Activated T-helper 1 cell treated with Interleukin-2 at 50 U/mL for 16 hours (primary cell): ENCODE data around the gene EFCAB6.

Experiments used
- DNase-seq: peaks from one replicate; pipeline ENCODE4 v3.0.0-alpha.2; 2020; ENCODE audit warnings: low read depth

EFCAB6 gene

GRCh38 chr22:43530349-43531201 is 281.5 kb downstream of the EFCAB6 start:
- DNase-seq, result no peak

DNA sequence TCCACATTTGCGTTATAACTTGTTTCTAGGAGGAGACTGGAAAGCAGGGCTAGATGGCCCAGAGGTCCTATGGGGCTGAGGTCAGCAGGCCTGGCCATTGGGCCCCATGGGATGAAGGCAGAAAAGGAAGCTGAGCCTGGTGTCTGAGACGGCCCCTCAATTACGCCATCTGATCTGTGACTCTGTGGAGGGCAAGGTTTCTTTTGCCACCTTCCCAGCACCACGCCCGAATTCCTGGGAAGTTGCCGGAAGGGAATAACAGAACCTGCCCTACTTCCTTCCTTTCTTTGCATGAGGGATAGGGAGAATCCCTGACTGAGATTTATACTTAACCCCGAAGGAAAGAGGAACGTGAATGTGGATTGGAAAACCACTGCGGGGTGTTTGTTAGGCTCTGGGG is 282.2 kb downstream of the EFCAB6 start:
- DNase-seq, result no peak

- DNase-seq, result no peak
Observed at GRCh38 chr22:43529461-43529860, 282.6 kb downstream of the EFCAB6 start.

DNA sequence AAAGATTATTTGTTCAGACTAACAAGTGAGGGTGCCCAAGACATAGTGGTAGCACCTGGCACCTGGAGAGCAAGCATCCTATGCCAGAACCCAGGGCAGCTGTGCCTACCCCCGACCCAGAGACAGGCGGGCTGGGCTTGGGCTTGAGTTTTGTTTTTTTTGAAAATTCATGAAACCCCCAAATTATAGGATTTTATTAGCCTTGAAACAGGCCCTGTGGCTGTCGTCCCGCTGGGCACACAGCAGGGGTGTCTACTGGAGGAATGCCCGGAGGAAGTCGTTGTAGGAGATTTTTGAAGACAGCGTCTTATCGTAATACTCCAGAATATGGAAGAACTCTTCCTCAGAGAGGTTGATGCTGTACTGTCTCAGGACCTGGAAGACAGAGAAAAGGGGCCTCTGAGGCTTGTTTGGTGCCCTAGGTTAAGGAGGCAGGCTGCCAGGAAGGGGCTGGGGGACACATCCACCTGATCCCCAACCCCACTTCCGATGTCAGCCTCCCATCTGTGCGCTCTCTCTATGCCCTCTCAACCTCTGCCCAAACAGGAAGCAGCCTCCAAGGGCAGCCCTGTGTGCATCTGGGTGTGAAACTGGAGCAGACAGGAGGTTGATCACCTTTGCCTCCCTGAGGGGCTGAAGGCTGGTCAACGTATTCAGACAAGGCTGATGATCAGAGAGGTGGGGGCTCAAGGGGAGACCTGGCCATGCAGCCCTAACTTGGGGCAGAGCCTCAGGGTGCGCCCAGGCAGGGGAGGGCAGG is 283.3 kb downstream of the EFCAB6 start:
- no peak for DNase-seq

GRCh38 chr22:43526946-43527345 is 285.2 kb downstream of the EFCAB6 start:
- DNase-seq, result no peak

GRCh38 chr22:43526117-43526655 is 285.9 kb downstream of the EFCAB6 start:
- no peak for DNase-seq

DNA sequence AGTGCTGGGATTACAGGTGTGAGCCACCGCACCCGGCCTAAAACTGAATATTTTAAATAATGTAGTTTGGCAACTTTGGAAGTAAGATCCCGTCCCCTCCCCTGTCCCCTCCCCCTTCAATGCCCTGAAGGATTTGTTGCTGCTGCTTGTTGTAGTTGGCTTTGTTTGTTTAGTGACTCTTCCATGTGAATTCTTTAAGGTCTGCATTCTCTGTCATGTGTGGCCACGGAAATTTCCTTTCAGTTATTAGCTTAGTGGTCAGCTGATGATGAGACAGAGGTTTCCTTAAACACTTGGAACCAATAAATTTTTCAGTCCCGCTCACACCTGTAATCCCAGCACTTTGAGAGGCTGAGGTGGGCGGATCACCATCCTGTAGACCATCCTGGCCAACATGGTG is 290.4 kb downstream of the EFCAB6 start:
- no peak for DNase-seq

GRCh38 chr22:43520632-43521039 is 291.5 kb downstream of the EFCAB6 start:
- no peak for DNase-seq

- DNase-seq, result no peak
Observed at GRCh38 chr22:43516996-43517635, 295.0 kb downstream of the EFCAB6 start.

GRCh38 chr22:43516386-43516785 is 295.7 kb downstream of the EFCAB6 start:
- DNase-seq, result no peak

DNA sequence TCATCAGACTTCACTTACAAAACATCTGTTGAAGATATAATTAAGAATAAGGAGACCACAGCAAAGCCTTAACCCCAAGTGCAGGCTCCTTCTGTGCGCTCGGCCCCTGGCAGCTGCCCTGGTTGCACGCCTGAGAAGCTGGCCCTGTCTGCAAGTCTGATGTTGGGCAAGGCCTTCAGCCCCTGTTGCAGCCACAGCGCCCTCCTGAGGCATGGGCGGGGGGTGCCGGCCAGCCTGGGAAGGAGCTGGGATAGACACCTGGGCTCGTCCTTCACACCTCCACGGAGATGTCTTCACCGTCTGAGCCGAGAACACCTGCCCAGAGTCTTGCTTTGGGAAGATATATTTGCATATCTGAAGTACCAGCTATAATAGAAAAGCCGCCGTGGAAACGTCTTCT is 296.2 kb downstream of the EFCAB6 start:
- no peak for DNase-seq

- DNase-seq, result no peak
Observed at GRCh38 chr22:43515411-43515810, 296.7 kb downstream of the EFCAB6 start.

DNA sequence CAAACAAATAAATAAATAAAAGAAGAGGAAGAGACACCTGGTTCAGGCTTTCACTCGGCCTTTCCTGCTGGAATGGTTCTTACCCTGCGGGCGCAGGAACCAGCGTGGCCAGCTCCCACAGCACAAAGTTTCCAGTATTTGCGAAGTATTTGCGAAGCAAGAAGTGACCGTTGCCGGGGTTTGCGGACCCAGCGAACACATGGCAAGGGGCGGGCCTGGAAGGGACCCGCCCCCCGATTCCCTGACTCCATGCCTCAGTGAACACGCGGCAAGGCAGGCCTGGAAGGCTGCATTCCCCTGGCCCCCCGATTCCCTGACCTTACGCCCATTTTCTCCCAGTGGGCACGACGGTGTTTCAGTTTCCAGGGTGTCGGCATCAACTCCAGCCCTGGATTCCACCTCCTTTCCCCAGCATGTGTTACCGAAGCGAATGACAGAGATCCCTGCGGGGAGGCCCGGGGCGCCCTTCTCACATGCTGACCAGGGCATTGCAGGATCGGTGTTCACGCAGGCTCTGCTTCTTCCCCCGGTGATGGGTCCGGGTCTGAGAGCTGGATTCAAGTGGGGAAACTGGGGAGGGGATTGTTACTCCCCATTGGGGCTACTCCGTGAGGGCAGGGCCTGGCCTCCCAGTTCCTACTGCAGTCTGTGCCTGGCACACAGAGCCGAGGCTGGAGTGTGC is 297.5 kb downstream of the EFCAB6 start:
- DNase-seq, result no peak

- DNase-seq, result no peak
Observed at GRCh38 chr22:43512279-43512678, 299.8 kb downstream of the EFCAB6 start.

DNA sequence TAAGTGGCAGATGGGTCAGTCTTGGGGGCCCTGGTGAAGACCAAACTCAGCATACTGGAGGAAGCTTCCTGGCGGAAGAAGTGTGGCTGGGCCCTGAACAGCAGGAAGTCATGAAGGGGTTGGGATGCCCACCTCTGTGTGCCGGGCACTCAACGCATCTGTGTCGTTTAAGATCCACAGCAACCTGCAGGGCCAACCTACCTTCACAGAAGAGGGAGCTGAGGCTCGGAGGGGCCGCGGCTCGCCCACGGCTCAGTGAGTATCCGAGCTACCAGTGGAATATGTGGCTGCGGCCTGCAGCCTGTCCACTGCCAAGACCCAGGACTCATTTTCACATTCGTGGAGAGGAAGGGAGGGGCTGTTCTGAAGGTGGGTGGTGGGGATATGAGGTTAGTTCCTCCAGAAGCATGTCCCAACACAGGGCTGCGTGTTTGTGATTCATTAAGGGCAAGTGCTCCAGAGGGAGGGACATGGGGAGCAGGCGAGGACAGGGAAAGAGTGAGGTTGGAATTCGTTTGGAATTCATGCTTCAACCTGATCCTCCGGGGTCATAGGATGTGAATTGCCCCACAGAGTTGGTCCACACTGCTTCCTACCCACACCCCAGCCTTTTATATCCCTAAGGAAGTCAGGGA is 300.7 kb downstream of the EFCAB6 start:
- no peak for DNase-seq

DNA sequence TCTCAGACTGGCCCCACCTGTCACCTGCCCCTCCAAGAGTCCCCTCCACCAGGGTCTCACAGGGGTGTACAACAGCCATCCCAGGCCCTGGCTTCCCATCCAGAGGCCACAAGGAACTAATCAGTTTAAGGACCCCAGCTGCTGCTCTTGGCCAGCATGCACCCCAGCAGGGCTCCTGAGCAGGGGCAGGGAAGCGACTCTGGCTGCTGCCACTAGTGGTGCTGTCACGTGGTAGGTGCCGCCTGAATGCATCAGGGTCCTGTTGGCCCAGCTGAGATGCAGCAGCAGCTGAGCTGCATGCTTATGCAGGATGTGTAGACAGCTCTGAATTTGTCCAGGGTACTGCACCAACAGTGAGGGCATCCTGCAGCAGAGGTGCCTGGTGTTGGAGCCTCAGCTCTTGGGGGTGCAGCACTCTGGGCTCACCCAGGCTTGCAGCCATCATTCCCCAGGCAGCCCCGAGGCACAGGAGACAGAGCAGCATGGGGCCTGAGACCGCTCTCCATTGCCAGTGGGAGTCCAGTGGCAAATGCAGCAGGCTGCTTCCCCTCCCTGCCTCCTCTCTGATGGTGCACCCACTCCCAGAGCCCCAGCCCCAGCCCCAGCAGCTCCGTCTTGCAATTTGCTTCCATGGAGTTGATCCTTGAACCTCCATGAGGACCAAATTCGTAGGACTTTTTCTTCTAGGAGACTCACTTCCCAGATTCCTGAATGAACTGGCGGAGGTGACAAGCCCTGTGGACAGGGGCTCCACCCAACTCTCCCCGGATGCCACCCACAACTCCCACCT is 301.6 kb downstream of the EFCAB6 start:
- DNase-seq, result no peak

DNA sequence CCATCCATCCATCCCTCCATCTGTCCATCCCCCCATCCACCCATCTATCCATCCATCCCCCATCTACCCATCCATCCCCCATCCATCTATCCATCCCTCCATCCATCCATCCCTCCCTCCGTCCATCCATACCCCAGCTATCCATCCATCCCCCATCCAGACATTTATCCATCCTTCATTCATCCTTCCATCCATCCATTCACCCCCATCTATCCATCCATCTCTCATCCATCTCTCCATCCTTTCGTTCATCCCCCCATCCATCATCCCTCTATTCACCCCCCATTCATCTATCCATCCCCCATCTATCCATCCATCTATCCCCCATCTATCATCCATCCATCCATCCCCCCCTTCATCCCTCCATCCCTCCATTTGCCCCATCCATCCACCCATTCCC is 302.8 kb downstream of the EFCAB6 start:
- DNase-seq, result no peak

GRCh38 chr22:43508489-43508888 is 303.6 kb downstream of the EFCAB6 start:
- no peak for DNase-seq

- no peak for DNase-seq
Observed at GRCh38 chr22:43507235-43507634, 304.9 kb downstream of the EFCAB6 start.

GRCh38 chr22:43506487-43506886 is 305.6 kb downstream of the EFCAB6 start:
- DNase-seq, result no peak

DNA sequence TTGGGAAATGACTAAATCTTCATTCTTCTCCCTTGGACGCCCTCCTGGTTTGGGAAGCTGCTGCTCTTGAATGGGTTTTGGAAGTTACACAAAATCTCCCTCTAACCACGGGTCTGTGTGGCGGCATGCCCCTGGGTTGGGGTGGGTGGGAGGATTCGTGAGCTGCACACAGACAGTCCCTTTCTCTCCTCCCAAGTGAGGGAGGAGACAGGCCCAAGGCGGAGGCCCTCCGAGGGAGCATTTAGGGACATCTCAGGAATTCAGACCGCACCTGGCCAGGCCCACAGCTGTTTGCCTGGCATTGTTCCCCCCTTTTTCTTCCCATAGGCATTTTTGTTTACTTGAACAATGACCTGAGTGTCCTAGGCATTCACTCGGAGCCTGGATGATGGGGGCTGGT is 306.2 kb downstream of the EFCAB6 start:
- DNase-seq, result no peak
